HL-60/S4 (cell line): ENCODE results near the gene CDS2.

Experiments used
- in situ Hi-C: fragments of 300-500 bp; cut with MboI; formaldehyde crosslinking; loops from 2 replicates; pipeline ENCODE4 v1.14.3; 2022; ENCODE audit warnings: low sequenced_read_pairs

Gene CDS2

DNA sequence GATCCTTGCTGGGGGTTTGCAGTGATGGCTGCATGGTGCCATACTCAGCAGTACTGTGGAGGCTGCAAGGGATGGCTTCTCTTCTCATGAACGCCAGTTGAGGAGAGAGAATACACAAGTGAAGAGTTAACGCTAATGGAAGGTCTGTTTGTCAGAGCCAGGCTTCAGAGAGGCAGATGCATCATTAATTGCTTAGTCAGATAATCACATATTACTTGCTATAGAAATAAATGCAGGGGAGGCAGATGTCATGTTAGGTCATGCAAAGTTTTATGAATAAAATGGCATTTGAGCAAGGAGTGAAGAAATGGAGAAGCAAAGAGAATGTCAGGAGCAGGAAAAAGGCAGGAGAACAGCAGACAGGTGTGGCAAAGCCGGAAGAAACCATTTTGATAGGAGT is 51.2 kb downstream of the CDS2 start:
- in situ Hi-C loops, result loop anchor here (25.0 kb wide), 1 partner anchor 566 kb away; no protein-coding TSS in a partner anchor

DNA sequence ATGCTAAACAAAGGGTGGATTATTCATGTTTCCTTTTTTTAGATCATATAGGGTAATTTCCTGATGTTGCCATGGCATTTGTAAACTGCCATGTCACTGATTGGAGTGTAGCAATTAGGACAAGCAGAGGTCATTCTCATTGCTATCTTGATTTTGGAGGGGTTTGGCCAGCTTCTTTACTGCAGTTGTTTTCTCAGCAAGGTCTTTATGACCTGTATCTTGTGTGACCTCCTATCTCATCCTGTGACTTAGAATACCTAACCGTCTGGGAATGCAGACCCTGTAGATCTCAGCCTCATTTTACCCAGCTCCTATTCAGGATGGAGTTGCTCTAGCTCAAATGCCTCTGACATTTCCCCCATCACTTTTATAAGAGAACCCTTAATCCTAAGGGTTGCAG is 53.6 kb downstream of the CDS2 start:
- in situ Hi-C loops, result loop anchor here (25.0 kb wide), 1 partner anchor 568 kb away; no protein-coding TSS in a partner anchor

DNA sequence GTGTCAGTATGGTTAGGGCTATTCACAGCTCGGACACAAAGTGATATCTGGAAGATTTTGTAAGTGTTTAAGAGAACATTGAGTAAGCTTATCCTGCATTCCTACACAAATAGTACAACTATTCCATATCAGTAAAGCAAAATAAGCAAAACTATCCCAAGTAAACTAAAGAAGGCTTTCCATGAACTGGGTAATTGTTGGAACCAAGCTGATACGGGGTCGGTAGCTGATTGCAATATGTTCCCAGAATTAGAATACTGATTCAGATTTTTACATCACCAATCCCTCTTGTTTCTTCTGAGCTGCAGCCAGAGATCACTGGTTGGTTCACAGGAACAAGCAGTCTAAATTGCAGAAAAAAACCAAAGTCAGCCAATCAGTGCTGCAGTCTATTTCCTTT is 54.1 kb downstream of the CDS2 start:
- in situ Hi-C loops, result loop anchor here (25.0 kb wide), 1 partner anchor 569 kb away; no protein-coding TSS in a partner anchor

DNA sequence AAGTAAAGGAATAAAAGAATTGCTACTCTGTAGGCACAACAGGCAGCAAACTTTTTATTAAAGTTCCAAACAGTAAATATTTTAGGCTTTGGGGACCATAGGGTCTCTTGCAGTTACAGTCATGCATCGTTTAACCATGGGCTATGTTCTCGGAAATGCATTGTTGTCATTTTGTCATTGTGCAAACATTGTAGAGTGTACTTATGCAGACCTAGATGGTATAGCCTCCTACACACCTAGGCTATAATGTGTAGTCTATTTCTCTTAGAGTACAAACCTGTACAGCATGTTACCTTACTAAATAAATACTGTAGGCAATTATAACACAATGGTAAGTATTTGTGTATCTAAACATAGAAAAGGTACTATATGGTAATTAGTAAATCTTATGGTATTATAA is 54.7 kb downstream of the CDS2 start:
- in situ Hi-C loops, result loop anchor here (25.0 kb wide), 1 partner anchor 569 kb away; no protein-coding TSS in a partner anchor

DNA sequence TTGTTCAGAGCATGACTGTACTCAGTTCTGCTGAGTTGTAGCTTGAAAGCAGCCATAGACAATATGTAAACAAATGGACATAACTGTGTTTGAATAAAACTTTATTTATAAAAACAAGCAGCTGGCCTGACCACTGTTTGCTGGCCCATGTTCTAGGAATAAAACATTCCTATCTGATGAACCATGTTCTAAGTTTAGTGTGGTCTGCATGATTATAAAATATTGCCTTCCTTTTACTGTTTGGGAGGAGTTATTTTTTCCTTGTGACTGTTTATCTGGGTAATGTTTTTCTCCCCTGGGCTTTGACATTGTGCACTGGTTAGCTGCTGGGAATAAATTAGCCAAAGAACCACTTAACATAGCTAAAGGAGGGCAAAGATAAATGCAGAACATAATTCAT is 55.1 kb downstream of the CDS2 start:
- in situ Hi-C loops, result loop anchor here (25.0 kb wide), 1 partner anchor 570 kb away; no protein-coding TSS in a partner anchor

DNA sequence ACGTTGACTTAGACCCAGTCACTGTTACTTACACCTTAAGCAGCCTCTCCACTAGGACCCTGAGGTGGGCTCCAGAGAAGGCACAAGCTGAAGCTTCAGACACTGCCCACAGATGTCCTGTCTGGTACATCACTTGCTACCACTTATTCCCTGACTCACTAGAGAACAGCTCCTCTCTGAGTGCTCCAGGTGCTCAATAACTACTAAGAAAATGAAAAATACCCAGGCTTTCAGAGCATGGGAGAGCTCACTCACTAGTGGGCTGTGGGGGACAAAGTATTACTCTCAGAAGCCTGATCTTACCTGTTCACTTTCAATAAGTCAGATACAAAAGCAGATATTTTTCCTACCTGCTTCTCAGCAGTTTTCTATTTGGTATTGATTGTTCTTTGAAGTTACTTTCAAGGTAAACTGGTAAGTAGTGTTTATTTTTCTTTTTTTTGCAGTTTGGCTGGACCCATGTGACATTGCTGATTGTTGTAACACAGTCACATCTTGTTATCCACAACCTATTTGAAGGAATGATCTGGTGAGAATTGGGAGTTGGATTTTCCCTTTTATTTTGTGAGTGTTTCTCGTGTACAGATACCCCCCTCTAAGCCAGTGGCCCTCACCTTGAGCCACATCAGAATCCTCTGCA is 55.9 kb downstream of the CDS2 start:
- in situ Hi-C loops, result loop anchor here (25.0 kb wide), 1 partner anchor 570 kb away; no protein-coding TSS in a partner anchor

DNA sequence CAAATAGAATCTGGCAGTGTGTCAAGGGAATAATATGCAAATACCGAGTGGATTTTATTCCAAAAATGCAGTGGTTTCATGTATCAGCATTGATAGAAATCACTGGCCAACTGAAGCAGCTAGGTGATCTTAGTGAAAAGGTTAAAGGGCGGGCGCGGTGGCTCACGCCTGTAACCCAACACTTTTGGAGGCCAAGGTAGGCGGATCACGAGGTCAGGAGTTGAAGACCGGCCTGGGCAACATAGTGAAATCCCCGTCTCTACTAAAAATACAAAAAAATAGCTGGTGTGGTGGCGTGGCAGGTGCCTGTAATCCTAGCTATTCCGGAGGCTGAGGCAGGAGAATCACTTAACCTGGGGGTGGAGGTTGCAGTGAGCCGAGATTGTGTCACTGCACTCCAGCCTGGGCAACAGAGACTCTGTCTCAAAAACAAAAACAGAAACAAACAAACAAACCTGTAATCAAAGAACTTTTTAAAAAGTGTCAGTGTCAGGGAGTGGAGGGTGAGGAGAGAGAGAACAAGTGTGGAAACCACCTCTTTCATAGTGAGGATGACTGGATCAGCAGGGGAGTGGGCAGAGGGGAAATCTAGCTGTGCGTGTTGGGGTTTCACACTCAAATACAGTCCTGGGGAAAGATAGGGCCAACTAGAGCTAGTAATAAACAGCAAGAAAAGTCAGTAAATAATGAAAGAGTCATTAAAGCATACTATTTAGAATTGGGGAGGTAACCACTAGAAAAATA is 57.1 kb downstream of the CDS2 start:
- in situ Hi-C loops, result loop anchor here (25.0 kb wide), 1 partner anchor 572 kb away; no protein-coding TSS in a partner anchor

DNA sequence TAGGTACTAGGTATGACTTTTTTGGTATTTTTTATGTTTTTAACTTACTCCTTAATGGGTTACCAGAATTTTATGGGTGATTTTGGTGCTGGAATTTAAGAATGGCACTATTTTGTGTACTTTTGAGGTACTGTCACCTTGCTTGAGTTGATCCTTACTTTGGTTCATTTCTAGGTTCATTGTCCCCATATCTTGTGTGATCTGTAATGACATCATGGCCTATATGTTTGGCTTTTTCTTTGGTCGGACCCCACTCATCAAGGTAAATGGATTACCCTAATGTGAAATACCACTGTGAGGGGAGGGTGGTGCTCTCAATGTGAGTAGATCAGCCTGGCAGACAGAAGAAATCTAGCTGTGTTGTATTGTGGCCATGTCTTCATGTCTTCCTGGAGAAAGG is 57.9 kb downstream of the CDS2 start:
- in situ Hi-C loops, result loop anchor here (25.0 kb wide), 1 partner anchor 572 kb away; no protein-coding TSS in a partner anchor

DNA sequence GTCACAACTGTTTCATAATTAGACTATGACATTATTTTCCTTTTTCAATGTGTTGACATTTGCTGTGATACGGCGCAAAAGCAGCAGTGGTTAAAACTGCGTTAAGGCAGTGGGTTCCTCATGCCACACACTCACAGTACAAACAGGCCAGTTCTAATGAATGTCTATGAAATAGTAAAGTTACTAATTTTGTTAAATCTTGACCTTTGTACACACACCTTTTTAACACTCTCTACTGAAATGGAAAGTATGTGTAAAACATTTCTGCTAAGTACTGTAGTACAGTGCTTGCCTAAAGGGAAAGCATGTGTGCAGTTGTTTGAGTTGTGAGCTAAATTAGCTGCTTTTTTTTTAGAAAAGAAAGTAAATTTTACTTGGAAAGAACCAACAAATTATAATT is 60.3 kb downstream of the CDS2 start:
- in situ Hi-C loops, result loop anchor here (25.0 kb wide), 1 partner anchor 575 kb away; no protein-coding TSS in a partner anchor

DNA sequence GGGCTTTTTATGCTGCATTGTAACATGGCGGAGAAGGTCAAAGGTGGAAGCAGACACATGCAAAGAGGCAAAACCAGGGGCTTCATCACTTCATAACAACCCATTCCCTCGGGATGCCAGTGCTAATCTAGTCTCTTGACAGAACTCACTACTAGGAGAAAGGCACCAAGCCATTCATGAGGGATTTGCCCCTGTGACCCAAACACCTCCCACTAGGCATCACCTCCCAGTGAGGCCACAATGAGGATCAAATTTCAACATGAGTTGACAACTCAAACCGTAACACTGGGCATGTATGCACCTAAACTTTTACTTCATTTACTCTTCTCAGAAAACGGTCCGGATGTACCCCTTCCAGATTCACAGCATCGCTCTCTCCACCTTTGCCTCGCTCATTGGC is 61.9 kb downstream of the CDS2 start:
- in situ Hi-C loops, result loop anchor here (25.0 kb wide), 1 partner anchor 576 kb away; no protein-coding TSS in a partner anchor

DNA sequence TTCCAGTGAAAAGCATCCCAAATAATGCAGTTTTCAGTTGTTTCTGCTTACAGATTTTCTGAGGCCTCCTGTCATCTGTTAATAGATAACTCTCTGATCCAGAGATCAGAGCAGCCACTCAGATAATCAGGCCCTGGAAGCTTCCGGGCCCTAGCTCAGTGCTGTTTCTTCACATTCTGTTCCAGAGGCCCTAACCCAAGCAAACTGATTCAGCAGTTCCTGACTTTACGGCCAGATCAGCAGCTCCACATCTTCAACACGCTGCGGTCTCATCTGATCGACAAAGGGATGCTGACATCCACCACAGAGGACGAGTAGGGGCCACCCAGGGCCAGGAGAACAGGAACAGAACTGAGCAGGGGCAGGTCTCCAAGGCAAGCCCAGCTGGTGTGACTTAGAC is 63.1 kb downstream of the CDS2 start:
- in situ Hi-C loops, result loop anchor here (25.0 kb wide), 1 partner anchor 578 kb away; no protein-coding TSS in a partner anchor

DNA sequence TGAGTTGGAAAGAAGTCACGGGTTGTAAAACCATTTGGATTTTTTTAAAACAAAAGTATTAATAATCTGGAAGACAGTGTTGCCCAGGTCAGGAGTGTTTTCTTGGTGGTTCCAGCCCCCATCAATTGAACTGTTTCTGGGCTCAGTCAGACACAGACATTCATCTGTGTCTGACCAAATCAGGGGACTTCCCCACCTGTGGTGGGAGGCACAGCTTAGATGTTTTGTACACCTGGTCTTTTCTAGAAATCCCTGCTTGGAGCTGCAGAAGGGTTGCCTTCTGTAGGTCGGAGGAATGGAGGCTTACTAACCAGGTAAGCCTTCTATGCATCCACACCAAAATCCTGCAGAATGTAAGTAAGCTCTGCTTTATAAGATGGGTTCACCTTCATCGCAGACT is 63.6 kb downstream of the CDS2 start:
- in situ Hi-C loops, result loop anchor here (25.0 kb wide), 1 partner anchor 578 kb away; no protein-coding TSS in a partner anchor

DNA sequence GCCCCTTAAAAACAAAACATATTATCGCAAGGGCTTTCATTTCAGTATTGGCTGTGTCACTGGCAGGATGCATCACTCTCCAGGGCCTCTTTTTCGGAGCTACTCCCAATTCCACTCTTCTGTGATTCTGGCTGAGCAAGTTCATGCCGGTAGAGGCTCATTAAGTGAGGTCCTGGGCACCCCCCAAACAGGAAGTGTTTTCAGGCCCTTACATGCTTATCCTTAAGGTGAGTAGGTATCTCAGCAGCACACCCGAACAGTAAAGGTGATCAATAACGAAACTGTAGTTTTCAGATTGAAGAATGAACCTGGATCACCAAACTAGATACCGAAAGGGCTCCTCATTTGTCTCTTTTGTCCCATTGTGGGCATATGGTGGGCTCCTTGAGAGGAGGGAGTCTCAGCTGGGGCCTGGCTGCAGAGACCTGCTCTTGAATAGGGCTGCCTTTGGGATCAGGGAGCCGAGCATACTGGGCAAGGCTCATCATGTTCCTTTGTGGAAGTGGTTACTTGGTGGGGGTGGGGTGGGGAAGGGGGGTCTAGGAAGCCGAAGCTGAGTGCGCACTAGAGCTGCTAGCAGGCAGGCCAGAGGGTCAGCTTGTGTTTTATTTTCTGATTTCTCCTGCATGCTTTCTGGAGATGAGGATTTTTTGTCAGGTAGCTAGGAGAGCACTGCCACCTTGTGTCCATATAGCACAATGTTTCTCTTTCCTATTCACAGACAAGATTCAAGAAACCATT is 65.2 kb downstream of the CDS2 start:
- in situ Hi-C loops, result loop anchor here (25.0 kb wide), 1 partner anchor 580 kb away; no protein-coding TSS in a partner anchor

DNA sequence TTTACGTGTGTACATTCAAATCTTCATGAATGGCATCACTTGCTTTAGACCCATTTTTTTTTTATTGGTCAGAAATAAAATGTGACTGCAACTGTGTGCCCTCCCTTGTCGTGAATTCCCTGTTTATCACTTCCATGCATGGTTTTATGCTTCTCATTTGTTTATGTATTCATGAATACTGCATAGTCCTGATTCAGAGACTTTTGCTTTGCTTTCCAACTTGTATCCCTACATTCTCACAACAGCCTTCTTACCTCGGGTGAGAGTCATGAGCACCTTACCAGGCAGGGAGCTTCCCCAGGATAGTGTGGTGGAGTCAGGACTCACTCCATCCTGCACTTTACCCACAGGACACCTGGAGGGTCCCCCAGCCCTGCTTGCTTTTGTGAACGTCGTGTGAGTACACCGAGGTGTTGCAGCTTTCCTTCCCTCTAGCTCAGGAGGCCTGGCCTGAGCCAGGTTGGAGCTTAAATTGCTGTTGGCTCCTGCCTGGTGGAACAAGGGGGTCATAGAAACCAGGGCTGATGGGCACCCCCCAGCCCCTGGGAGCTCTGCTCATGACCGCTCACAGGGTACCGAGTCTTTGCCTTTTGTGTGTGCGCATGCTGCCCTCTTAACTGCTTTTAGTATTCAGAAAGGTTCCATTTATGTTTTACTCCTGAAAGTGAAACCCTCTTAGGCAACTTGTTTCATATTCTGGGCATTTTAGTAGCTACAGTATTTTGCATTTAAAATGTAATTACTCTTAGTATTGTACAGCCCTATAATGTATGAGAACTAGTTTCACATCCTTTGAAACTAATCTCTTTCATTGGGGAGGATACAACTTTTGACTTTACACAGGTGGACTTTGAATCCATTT is 66.0 kb downstream of the CDS2 start:
- in situ Hi-C loops, result loop anchor here (25.0 kb wide), 1 partner anchor 580 kb away; no protein-coding TSS in a partner anchor

DNA sequence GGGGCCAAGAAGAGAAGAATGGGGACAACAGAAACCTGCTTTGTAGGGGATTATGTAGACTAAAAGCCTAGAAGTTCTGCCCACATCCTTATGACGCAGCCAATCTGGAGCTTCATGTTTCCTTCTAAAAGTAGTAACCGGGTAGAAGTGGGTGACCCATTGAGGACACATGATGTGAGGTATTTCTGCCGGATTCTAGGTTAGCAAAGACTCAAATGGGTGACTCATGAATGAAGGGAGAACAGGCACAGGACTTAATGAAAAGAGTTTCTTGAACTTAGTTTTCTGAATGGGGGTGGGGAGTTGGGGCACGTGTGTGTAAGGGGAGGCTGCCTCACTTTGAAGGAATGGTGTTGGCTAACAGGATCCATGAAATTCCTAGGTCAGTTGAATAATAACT is 68.8 kb downstream of the CDS2 start:
- in situ Hi-C loops, result loop anchor here (25.0 kb wide), 1 partner anchor 583 kb away; no protein-coding TSS in a partner anchor

DNA sequence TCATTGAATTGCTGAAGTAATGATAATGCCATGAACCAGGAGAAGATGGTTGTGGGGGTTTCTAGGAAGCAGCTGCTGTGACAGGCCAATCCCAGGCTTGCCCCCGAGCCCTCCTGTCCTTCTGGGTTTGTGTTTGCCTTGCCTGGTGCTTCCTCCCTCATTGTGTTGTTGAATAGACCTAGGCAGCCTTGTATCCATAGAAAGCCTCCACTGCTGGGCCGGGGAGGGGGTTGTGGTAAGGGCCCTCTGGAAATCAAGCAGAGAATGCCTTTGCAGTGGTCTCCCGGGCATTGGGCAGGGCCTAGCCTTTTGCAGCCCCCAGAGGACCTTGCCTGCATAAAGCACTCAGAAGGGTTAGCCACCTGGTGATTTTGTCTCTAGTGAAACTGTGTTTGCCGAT is 69.3 kb downstream of the CDS2 start:
- in situ Hi-C loops, result loop anchor here (25.0 kb wide), 1 partner anchor 584 kb away; no protein-coding TSS in a partner anchor

DNA sequence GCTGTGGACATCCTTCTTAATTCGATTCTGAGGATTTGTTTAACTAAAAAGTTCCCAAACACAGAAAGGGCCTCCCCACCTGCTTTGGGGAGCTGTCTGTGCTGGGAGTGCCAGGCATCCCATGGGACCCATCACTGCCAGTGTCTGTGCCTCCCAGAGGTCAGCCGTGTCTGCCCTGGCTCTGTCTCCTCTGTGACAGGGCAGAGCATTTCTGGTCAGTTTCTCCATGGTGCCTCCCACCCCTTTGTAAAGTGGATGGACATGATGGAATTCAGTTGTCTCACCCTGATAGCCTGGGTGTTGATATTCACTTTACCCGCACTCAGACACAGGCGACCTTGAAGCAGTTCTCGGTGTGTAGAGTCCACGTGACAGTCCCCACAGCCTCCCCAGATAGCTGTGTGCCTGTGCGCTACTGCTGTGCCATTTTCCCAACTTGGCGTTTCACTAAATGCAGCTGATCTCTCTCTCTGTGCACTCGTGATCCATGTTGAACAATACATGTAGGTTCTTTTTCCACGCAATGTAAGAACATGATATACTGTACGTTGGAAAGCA is 70.5 kb downstream of the CDS2 start:
- in situ Hi-C loops, result loop anchor here (25.0 kb wide), 1 partner anchor 585 kb away; no protein-coding TSS in a partner anchor

DNA sequence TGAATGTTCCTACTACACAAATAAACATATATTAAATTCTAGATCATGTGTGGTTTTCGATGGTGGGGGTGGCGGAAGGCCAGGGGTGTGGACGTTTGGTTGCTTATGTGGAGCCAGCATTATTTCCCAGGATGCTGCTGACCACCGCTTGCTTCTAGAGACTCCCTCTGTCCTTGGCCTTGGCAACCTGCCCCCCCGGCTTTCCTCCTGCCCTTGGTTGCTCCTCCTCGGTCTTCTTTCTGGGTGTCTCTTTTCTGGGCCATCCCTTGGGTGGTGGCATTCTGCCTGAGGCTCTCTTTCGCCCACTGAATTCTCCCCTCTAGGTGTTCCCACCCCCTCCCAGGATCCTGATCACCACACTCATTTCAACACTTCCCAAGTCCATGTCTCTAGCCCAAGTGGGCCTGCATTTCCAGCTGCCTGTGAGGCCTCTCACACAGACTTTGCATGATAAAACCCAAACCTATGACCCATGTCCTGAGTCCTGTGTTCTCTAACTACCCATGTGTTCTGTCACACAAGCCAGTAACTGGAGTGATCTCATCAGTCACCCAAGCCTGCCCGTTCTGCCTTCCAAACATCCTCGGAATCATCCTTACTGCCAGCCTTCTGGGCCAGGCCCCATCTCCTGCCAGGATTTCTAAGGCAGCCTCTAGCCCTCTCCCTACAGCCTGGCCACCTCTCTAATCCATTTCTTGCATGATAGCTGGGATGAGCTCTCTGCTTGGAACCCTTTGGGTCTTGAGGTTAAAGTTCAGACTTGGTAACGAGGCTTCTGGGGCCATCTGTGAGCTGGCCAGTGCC is 71.2 kb downstream of the CDS2 start:
- in situ Hi-C loops, result loop anchor here (25.0 kb wide), 1 partner anchor 586 kb away; no protein-coding TSS in a partner anchor

DNA sequence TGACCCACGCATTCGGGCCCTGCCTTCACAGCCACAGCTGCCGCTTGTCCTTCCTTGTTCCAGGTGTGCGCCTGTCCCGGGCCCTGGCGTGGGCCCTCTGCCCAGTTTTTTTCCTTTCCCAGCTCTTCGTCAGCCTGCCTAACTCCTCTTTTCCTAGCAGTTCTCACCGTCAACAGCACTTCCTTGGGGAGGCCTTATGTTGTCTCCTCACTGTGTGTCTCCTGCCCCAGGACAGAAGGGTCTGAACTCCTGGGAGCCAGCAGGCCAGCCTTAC is 71.8 kb downstream of the CDS2 start:
- in situ Hi-C loops, result loop anchor here (25.0 kb wide), 1 partner anchor 586 kb away; no protein-coding TSS in a partner anchor
